SKM-1 (cell line): Measurements from ENCODE around the gene CAPZB.
"Not testable (repeated sequence)": the region's sequence is repeated elsewhere in the genome, so short reads cannot be mapped to it uniquely, and the experiment has no call there.

Experiments
- DNase-seq: peaks from one replicate; lab custom pipeline; 2025; ENCODE audit not compliant: unreplicated experiment; lab: John Stamatoyannopoulos, UW

CAPZB gene

DNA sequence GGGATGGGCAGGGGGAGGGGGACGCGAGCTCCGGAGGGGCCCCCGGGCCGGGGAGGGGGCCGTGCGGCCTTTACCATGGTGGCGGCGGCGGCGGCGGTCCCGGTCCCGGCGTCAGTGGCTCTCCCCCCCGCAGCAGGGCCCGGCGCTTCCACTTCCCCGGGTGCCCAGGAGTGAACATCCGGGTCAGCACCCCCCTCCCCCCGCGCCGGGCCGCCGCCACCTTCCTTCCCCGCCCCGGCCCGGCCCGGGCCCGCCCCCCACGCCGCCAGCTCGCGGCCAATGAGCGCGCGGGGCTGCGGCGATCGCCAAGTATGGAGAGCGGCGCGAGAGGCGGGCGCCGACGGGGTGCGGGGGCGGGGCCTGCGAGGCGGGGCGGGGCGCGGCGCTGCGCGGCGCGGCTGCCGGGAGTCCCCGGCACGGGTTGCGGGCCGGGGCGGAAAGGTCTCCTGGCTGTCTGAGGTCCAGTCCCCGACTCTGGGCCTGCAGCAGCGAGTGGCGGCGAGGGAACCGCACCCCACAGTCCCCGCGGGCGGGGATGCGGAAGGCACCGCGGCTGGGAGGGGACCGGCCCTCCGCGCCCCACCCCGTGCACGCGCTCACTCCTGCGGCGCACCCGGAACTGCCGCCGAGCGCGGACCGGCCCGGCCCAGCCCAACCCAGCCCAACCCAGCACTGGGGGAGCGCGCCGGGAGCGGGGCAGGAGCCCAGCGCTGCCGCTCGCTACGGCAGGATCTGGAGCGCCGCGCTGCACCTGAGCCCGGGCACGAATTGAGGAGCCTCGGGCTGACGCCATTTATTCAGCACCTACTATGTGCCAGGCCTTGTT, at the start of gene CAPZB:
Gene CAPZB, minus strand, starts transcription at position 178 of the 826 bp plus-strand sequence. Its CDS starts 101 bp downstream, at position 77.
- peak; percentile 90 for DNase-seq

DNA sequence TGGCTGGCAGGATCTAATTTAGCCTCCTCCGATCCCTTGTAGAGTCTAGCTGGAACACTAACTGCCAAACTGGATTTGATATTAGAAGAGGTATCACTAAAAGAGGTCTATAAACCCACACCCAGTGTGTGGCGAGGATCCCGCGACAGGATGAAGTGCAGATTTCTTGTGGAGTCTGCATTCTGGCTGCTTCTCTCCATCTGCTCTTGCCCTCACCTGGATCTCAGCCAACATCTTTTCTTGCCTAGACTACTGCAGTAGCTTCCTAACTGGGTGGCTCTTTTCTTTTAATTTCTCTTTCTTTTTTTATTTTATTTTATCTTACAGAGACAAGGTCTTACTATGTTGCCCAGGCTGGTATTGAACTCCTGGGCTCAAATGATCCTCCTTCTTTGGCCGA, 48.9 kb upstream of the CAPZB start:
- no peak for DNase-seq

DNA sequence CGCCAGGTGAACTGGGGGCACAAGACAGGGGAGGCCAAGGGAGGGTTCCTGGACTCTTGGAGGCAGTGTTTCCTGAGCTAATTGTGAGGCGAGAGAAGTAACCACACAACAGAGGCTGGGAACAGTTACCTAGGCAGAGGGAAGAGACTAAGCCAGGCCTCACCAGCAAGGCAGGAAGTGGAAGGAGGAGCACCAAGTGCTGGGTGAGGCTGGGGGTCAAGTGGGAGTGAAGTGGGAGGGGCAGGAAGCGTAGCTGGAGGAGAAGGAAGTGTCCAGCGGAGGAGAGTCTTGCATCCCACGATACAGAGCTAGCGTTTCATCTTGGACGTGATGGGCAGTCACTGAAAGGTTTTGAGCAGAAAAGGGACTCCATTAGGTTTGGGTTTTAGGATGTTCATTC, 48.3 kb upstream of the CAPZB start:
- DNase-seq = peak; percentile 65

DNA sequence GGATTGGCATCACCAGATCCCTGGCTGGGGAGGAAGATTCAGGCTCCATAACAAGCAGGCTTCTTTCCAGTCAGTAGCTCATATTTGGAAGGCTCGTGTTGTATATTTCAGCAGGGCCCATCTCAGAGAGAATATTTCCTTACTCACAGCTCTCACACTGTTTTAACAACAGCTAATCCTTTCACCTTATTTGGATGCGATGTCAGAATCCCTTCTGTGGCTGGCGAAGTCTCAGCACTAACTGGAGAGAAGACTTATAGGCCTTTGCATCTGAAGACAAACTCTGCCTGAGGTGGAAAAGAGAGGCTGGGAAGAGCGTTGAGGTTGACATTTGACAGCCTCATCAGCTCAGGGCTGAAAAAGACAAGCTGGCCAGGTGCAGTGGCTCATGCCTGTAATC, 47.2 kb upstream of the CAPZB start:
- DNase-seq = no peak

DNA sequence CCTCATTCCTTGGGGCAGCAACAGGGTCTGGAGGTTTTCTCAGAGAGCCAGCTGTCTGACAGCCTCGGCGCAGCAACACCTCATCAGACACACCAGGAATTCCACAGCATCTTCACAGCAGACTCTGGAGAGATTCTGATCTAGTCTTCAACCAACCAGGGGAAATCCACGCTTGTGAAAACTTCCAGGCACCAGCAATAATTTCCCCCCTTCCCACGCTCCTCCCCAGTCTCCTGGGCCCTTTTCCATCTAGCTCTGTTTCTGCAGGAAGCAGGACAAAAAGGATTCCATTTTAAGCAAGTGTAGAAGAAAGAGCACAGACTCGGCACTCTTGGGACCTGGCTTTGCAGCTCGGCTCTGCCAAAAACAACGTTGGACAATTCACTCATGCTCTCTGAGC, 44.3 kb upstream of the CAPZB start:
- no peak for DNase-seq

DNA sequence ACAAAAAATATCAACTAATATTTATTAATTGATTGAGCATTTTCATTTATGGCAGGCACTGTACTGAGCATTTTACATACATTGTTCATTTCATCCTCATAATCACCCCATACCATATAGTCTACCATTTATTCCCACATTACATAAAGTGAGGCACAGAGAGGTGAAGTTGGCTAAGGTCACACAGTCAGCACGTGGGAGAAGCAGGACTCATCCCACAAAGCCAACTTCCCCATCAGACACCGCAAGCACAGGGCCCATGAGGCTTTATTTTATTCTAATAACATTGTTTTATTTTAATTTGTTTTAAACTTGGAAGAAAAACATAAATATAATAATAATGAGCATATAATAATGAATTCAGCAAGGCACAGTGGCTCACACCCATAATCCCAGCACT, 43.1 kb upstream of the CAPZB start:
- DNase-seq = no peak

DNA sequence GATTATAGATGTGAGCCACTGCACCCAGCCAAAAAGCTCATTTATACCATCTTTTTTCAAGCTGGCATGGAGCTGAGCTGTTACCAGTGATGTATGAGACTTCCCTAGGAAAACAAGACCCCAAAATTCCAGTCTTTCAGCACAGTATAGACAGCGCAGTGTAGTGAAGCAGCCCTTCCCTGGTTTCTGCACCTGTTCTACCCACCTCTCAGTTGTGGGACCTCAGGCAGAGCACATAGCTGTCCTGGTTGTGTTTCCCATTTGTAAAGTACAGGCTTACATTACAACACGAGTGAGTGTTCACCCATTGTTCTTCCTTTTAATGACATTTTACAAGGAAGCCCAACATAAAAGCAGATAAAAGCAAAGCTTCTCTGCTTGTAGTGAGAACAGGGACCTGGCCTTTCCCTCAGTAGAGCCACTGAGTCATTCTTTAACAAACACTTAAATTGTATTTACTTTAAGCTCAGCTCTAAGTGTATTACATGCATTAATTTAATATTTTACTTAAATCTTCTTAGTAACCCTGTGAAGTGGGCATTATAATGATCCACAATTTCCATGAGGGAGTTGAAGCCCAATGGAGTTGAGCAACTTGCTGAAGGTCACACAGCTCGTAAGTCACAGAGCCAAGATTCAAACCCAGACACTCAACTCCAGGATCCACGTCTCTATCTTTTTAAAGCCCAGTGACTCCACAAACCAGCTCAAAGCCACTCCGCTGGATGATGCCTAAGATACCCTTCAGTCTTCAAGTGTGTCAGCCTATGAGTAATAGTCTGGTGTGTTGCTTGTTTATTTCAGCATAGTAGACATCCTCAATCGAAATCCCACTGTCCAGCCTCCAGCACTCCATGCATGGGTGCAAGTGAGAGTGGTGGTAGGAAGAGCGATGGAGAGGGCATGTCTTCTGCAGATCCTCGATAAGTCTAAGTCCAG, 40.5 kb upstream of the CAPZB start:
- DNase-seq = no peak

DNA sequence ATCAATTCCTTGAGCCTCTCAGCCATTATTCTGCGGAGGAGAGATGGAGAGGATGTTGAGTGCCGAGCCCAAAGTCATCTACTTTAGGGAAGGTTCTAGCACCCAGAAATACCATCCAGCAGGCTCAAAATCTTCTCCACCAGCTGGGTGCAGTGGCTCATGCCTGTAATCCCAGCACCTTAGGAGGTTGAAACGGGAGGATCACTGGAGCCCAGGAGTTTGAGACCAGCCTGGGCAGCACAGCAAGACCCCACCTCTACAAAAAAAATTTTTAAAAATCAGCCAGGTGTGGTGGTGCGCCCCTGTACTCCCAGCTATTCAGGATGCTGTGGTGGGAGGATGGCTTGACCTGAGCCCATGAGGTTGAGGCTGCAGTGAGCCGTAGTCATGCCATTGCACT, 39.5 kb upstream of the CAPZB start:
- DNase-seq = no peak

DNA sequence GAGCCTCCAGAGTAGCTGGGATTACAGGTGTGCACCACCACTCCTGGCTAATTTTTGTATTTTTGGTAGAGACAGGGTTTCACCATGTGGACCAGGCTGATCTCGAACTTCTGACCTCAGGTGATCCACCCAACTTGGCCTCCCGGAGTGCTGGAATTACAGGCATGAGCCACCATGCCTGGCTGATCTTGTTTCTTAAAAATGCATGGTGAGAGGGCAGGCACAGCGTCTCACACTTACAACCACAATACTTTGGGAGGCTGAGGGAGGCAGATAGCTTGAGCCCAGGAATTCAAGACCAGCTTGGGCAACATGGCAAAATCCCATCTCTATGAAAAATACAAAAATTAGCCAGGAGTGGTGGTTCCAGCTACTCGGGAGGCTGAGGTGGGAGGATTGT, 37.2 kb upstream of the CAPZB start:
- DNase-seq = not testable (repeated sequence)

DNA sequence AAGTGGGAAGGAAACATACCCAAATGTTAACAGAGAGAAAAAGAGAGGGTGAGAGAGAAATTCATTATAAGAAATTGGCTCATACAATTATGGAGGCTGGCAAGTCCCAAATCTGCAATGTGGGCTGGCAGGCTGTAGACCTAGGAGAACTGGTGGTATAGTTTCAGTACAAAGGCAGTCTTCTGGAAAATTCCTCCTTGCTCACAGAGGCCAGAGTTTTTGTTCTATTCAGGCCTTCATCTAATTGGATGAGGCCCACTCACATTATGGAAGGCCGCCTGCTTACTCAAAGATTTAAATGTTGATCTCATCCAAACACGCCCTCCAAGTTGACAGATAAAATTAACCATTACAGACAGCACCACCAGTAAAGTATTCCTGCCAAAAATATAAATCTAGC, 36.1 kb upstream of the CAPZB start:
- DNase-seq = no peak

DNA sequence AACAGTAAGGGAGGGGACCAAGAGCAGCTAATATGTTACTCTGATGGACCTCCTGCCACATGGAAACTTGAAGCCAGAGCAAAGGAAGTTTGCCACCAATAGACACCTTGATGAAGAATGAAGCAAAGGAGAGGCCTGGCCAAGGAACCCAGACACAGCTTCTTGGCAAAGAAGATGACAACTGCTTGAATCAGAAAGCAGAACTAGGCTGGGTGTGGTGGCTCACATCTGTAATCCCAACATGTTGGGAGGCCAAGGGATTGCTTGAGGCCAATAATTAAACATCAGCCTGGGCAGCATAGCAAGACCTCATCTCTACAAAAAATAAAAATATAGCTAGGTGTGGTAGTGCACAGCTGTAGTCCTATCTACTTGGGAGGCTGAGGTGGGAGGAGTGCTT, 31.7 kb upstream of the CAPZB start:
- no peak for DNase-seq

DNA sequence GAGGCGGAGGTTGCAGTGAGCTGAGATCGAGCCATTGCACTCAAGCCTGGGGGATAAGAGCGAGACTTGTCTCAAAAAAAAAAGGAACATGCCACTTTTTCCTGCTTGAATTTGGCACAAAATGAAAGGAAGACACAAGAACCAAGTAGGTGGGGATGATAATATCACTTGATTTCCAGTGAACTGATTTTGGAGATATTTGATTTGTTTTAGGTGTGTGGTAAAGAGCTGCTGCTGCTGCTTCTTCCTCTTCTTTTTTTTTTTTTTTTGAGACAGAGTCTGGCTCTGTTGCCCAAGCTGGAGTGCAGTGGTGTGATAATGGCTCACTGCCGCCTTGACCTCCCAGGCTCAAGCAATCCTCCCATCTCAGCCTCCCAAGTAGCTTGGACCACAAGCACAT, 29.9 kb upstream of the CAPZB start:
- DNase-seq = no peak

DNA sequence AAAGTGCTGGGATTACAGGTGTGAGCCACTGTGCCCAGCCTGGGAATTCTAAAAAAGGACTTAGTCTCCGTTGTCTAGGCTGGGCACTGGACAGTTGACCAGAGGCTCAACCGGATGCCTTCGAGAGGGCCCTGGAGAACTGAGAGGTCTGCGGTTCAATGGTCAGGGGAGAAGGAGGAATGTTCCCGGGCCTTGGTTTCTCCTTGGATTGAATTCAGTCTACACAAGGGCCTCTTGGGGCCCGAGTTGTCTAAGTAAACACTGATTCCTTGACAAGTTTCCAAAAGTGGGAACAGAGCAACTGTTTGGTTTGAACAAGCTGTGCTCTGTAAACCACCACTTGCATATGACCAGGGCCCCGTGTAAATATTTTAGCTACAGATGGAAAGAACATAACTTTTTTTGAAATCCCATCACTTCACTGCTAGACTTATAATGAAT, 29.1 kb upstream of the CAPZB start:
- DNase-seq = no peak

DNA sequence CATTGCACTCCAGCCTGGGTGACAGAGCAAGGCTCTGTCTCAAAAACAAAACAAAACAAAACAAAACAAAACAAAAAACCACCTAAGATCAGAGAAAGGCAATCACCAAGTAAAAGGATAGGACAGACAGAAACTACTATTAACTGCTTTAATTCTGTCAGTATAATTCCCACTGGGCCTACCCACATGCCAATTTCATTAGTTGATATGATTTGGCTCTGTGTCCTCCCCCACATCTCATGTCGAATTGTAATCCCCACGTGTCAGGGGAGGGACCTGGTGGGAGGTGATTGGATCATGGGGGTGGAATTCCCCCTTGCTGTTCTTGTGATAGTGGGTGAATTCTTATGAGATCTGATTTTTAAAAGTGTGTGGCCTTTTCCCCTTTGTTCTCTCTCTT, 27.2 kb upstream of the CAPZB start:
- DNase-seq = no peak

DNA sequence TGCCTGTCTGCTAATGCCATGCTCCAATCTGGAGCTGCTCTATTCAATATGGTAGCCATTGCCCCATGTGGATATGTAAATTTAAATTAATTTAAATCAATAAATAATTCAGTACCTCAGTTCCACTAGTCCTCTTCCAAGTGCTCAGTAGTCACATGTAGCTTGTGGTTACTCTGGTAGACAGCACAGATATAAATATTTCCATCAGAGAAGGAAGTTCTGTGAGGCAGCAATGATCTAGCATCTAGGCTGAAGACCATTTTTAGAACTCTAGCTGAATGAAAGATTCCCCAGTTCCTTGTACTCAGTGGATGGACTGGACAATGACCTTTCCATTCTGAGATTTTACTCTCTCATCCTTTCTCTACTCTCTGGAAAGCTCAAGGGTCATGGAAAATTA, 25.8 kb upstream of the CAPZB start:
- no peak for DNase-seq

DNA sequence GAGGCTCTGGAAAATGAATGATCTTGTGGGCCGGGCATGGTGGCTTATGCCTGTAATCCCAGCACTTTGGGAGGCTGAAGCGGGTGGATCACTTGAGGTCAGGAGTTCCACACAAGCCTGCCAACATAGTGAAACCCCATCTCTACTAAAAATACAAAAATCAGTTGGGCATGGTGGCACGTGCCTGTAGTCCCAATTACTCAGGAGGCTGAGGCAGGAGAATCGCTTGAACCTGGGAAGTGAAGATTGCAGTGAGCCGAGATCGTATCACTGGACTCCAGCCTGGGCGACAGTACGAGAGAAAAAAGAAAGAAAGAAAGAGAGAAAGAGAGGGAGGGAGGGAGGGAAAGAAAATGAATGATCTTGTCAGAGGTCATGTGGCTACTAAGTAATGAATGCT, 24.3 kb upstream of the CAPZB start:
- not testable (repeated sequence) for DNase-seq

DNA sequence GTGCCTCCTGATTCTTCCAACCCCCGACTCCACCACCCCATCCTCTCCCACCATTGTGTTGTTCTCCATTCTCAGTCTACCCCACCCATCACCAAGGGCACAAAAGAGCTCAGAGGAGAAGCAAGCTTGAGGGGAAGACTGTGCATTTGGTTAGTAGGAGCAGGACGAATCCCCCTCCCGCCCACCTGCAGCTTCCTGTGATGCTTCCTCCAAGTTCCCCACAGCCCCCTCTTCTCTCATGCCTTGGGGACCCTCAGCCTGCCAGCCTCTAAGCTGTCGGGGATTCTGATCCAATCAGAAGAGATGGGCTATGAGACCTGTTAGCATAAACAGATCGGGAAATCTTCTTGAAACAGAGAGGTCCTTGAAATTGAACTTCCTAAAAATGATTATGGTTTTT, 22.2 kb upstream of the CAPZB start:
- no peak for DNase-seq

DNA sequence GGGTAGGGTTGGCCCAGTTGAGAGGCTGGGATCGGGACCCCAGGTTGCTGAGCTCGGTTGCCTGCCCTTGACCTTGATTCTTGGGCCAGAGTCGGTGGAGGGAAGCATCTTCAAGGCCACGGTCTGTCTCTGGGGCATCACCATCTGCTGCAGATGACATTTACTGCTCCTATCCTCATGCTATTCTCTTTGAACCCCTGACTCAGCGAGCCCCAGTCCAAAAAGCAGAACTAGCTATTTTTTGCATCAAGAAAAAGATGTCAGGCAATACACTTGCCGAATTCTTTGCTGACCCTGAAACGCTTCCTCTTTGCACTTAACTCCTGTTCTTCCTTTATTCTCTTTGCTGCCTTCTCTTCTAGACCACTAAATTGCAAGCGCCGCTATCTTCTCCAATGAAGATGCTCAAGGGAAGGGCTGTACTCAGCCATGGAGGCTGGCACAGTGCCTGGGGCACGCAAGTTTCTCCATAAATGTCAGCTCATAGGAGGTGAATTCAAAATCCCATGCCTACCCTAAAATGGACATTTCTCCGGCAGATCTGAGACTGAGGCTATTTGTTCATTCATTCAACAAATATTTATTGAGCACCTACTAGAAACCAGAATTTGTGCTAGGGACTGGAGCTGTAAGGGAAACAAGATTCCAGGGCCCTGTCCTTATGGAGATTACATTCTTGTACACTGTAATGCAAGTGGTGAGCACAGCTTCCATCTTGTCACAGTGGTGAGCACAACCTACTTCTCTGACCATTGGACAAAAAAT, 20.5 kb upstream of the CAPZB start:
- DNase-seq = peak; percentile 99

DNA sequence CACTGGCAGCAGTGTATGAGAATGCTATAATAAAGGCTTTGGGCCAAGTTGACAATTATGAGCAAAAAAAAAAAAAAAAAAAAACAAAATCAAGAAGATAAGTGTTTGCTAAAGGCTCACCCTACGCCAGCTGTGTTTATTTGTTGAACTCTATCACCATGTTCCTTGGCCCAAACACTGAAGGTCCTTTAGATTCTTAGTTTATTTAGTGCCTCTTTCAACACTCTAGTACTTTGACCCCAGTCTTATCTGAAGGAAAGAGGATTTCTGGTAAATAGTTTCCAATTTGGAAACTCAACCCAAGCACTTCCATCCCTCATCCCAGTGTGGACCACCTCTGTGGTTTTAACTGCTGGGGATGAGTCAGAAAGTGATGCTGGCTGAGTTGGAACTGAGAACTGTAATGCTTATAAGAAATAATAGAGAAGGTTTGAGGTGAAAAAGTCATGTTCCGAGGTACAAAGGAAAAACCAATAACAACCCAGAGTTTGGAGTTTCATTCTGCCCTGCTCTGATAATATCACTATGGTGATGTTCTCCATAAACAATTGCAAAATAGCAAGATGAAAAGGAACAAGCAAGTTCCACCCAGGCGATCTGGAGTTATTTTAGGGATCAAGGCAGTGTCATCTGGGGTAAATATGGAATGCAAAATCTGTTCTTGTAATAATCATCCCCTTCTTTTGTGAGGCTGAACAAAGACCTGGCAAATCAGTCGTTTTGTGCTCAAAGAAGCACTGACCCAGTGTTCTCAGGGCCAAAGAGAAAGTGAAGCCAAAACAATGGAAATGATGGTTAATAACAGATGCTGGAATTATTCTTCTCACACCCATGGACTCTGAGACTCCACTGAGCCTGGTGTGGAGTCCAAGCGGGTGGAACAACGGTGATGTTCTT, 19.7 kb upstream of the CAPZB start:
- DNase-seq = no peak

DNA sequence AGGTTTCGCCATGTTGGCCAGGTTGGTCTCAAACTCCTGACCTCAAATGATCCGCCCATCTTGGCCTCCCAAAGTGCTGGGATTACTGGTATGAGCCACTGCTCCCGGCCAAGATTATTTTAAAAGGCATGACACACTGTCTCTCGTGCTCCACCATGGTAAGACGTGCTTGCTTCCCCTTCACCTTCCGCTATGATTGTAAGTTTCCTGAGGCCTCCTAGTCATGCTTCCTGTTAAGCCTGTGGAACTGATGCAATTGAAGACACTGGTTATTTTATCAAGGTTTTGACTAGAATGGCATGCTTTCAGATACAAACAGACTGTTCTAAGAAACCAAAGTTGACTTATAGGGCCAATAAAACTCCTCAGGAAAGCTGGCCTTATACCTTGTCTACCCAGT, 16.9 kb upstream of the CAPZB start:
- not testable (repeated sequence) for DNase-seq
